T-helper 1 cell treated with Interleukin-12 subunit alpha and Interleukin-12 subunit beta and Interleukin-4 antibody, amounts not matched to agents 30 μg/mL and 1 μg/mL, for 36 hours (primary cell): ENCODE data around the gene ATP4B.

Experiments used
- H3K27ac Mint-ChIP-seq: one replicate; pipeline ENCODE4 v1.8.0; 2021; ENCODE audit warnings: mild to moderate bottlenecking, mixed read lengths
- H3K27me3 Mint-ChIP-seq: one replicate; pipeline ENCODE4 v1.8.0; 2021; ENCODE audit warnings: low read depth, mixed read lengths
- H3K36me3 Mint-ChIP-seq: one replicate; pipeline ENCODE4 v1.8.0; 2021; ENCODE audit warnings: low read depth, mixed read lengths
- H3K4me1 Mint-ChIP-seq: one replicate; pipeline ENCODE4 v1.8.0; 2021; ENCODE audit warnings: low read depth, mixed read lengths
- H3K4me3 Mint-ChIP-seq: one replicate; pipeline ENCODE4 v1.8.0; 2021; ENCODE audit warnings: mild to moderate bottlenecking, moderate library complexity, mixed read lengths
- H3K9me3 Mint-ChIP-seq: one replicate; pipeline ENCODE4 v1.8.0; 2021; ENCODE audit warnings: mixed read lengths

ATP4B gene

DNA sequence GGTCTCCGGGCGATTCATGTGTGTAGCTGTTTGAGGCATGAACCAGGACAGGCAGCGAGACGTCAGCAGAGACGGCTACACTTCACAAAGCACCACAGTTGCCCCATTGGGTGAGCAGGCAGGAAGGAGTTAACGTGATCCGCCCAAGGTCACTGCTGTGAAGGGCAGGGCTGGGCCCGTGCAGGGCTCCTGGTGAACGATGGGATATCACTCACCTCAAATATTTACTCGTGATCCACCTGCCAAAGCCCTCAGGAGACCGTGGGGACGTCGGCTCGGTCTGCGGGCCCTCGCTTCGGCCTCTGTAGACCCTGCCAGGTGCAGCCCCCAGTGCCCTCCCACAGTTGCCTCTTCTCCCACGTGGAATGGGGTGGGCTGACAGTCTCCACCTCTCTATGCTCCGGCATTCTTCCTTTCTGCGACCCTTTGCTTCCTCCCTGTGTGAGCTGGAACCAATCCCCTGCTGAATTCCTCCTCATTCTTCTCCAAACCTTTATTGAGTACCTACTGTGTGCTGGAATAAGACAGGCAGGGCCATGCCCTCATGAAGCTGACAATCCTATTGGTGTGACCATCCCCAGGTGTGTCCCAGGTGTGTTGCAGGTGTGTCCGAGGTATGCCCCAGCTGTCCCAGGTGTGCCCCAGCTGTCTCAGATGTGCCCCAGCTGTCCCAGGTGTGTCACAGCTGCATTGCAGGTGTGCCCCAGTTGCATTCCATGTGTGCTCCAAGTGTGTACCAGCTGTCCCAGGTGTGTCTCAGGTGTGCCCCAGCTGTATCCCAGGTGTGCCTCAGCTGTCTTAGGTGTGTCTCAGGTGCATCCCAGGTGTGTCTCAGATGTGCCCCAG is 7.0 kb upstream of the ATP4B start:
- H3K9me3 Mint-ChIP-seq = peaks cover 16% of the 10 kb centered on the region
- no peak overlapping the region for H3K27ac Mint-ChIP-seq
- peaks cover 16% of the 10 kb centered on the region for H3K27me3 Mint-ChIP-seq
- no peaks in the 10 kb centered on the region for H3K4me1 Mint-ChIP-seq
- peaks cover 2% of the 10 kb centered on the region for H3K36me3 Mint-ChIP-seq
- H3K4me3 Mint-ChIP-seq = no peak overlapping the region

GRCh38 chr13:113663934-113664333 is 5.9 kb upstream of the ATP4B start:
- Mint-ChIP-seq H3K27me3 (peaks cover 16% of the 10 kb centered on the region), H3K9me3 (peaks cover 16% of the 10 kb centered on the region), H3K4me3 (no peak overlapping the region), H3K36me3 (peaks cover 2% of the 10 kb centered on the region), H3K4me1 (no peaks in the 10 kb centered on the region), H3K27ac (no peak overlapping the region)

GRCh38 chr13:113661509-113661908 is 3.5 kb upstream of the ATP4B start:
- Mint-ChIP-seq H3K9me3 (peaks cover 16% of the 10 kb centered on the region), H3K27ac (no peak overlapping the region), H3K4me1 (no peaks in the 10 kb centered on the region), H3K27me3 (peaks cover 16% of the 10 kb centered on the region), H3K4me3 (no peak overlapping the region), H3K36me3 (peaks cover 2% of the 10 kb centered on the region)

DNA sequence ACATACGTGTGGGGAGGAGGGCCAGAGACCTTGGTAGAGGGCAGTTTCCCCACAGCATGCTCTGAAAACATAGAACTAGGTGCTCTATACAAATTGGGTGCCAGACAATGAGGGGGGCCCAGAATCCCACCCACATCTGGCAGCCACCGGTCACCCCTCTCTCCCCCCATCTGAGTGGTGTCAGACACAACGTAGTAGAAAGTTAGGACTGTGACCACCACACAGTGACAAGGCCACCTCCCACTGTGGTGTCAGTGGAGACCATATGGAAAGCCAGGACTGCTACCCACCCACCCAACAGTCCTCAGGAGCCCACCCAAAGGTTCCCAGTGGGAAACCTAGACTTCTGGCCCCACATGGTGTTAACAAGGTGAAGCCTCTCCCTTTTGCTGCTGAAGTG is 2.1 kb upstream of the ATP4B start:
- Mint-ChIP-seq H3K9me3 (peaks cover 16% of the 10 kb centered on the region), H3K36me3 (peaks cover 2% of the 10 kb centered on the region), H3K27me3 (peaks cover 16% of the 10 kb centered on the region), H3K4me3 (no peak overlapping the region), H3K27ac (no peak overlapping the region), H3K4me1 (no peaks in the 10 kb centered on the region)

GRCh38 chr13:113659337-113659736 is 1.3 kb upstream of the ATP4B start:
- H3K4me1 Mint-ChIP-seq = no peaks in the 10 kb centered on the region
- peaks cover 16% of the 10 kb centered on the region for H3K9me3 Mint-ChIP-seq
- H3K4me3 Mint-ChIP-seq = no peak overlapping the region
- H3K27me3 Mint-ChIP-seq = peaks cover 16% of the 10 kb centered on the region
- H3K27ac Mint-ChIP-seq = no peak overlapping the region
- H3K36me3 Mint-ChIP-seq = peaks cover 2% of the 10 kb centered on the region

DNA sequence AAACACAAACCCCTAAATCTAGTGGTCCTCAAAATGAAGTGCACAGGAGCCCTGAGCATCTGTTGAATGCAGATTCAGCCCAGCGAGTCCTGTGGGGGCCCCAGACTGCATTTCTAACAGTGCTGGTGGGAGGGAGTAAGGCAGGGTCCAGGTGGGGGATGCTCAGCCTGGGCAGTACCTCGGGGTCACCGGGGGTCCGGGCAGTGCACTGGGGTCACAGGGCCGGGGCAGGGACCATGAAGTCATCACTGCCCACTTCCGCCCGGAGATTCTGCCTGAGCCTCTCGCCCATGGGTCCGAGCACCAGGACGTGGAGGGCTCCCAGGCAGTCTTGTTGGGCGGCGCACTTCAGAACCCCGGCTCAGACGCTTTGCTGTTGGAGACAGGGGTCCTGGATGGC is 838 bp upstream of the ATP4B start:
- no peaks in the 10 kb centered on the region for H3K4me1 Mint-ChIP-seq
- H3K4me3 Mint-ChIP-seq = no peak overlapping the region
- H3K9me3 Mint-ChIP-seq = peaks cover 16% of the 10 kb centered on the region
- H3K27me3 Mint-ChIP-seq = peaks cover 16% of the 10 kb centered on the region
- H3K36me3 Mint-ChIP-seq = peaks cover 2% of the 10 kb centered on the region
- no peak overlapping the region for H3K27ac Mint-ChIP-seq

DNA sequence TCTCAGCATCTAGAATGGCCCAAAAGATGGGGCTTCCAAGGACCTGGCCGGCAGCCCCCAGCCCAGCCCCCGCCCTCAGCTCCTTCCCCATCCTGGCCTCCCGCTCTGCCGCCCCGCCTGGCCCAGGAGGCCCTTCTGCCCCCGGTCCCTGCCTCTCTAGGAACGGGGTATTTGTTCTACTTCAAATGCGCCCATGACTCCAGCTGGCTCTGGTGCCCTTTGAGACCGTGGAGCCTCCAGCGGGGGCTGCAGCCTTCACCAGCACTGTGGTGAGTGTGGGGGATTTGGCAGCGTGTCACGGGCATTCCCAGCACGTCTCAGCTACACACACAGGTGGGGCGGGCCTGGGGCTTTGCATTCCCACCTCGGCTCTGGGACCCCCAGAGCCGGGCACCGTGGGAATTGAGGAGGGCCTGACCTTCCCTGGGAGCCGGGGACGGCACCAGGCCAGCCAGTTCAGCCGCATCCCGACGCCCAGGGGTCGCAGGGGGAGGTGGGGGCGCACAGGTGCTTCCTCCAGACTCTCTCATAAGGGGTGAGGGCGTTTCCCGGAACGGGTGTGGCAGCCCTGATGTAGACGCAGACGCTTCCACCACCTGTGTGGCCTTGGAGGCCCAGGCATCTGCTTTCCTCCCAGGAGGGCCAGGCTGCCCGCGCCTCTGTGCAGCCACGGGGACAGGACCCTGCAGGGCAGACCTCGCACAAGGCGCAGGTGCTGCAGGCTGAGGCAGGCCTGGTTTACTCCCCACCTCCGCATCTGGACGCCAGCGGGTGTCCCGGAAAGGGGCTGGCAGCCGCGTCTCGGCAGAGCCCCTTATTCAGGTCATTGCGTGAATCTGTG is 947 bp downstream of the ATP4B start:
- Mint-ChIP-seq H3K27me3 (peaks cover 8% of the 10 kb centered on the region), H3K27ac (no peak overlapping the region), H3K36me3 (peaks cover 2% of the 10 kb centered on the region), H3K4me3 (no peak overlapping the region), H3K4me1 (no peaks in the 10 kb centered on the region), H3K9me3 (peaks cover 15% of the 10 kb centered on the region)

GRCh38 chr13:113656003-113656588 is 1.9 kb downstream of the ATP4B start:
- Mint-ChIP-seq H3K4me1 (no peaks in the 10 kb centered on the region), H3K36me3 (peaks cover 2% of the 10 kb centered on the region), H3K27ac (no peak overlapping the region), H3K27me3 (peaks cover 6% of the 10 kb centered on the region), H3K4me3 (no peak overlapping the region), H3K9me3 (peaks cover 6% of the 10 kb centered on the region)

GRCh38 chr13:113655346-113656002 is 2.5 kb downstream of the ATP4B start:
- H3K4me1 Mint-ChIP-seq = no peaks in the 10 kb centered on the region

GRCh38 chr13:113654591-113655345 is 3.2 kb downstream of the ATP4B start:
- no peaks in the 10 kb centered on the region for H3K9me3 Mint-ChIP-seq
- H3K4me3 Mint-ChIP-seq = no peak overlapping the region
- no peaks in the 10 kb centered on the region for H3K4me1 Mint-ChIP-seq
- no peak overlapping the region for H3K27ac Mint-ChIP-seq
- H3K27me3 Mint-ChIP-seq = no peaks in the 10 kb centered on the region
- H3K36me3 Mint-ChIP-seq = no peaks in the 10 kb centered on the region

More at GRCh38 chr13:113655346-113656002, 2.5 kb downstream of the ATP4B start:
- Mint-ChIP-seq H3K27ac (no peak overlapping the region), H3K36me3 (no peaks in the 10 kb centered on the region), H3K4me3 (no peak overlapping the region), H3K9me3 (no peaks in the 10 kb centered on the region), H3K27me3 (no peaks in the 10 kb centered on the region)

DNA sequence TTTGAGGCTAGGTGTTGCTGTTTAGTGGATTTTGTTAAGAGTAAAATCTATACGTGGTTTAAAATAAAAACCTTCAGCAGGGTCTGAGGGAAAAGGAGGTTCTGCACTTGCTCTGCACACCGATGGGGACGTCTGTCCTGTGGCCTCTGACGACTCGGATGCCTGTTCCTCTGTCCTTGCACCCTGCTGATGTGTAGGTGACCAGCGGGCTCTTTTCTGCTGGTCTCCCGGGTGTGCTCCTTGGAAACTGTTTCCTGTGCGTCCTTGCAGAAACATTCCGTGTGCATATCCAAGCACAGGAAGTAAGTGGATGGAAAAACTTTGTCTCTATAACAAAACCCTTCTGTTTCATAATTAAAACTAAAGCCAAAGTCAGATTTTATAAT is 3.8 kb downstream of the ATP4B start:
- Mint-ChIP-seq H3K27ac (no peak overlapping the region), H3K36me3 (no peaks in the 10 kb centered on the region), H3K4me1 (no peaks in the 10 kb centered on the region), H3K9me3 (no peaks in the 10 kb centered on the region), H3K4me3 (no peak overlapping the region), H3K27me3 (no peaks in the 10 kb centered on the region)

- no peaks in the 10 kb centered on the region for H3K4me1 Mint-ChIP-seq
- H3K27ac Mint-ChIP-seq = no peak overlapping the region
- H3K4me3 Mint-ChIP-seq = no peak overlapping the region
- H3K36me3 Mint-ChIP-seq = no peaks in the 10 kb centered on the region
- H3K9me3 Mint-ChIP-seq = no peaks in the 10 kb centered on the region
- no peaks in the 10 kb centered on the region for H3K27me3 Mint-ChIP-seq
Measured at GRCh38 chr13:113653264-113654174, 4.5 kb downstream of the ATP4B start.
